Measurements from ENCODE around the gene PKM.

PKM gene

GRCh38 chr15:72207558-72208085, 23.4 kb downstream of the PKM start:
- TF ChIP-seq CTCF (conservative IDR thresholded peaks at IDR 0.05; ENCODE audit: low read depth, low read length), result no peak
- DNase-seq (ENCODE audit: low read depth), result no peak
- no peak overlapping the region for H3K4me3 ChIP-seq (ENCODE audit: low read depth, low read length)

GRCh38 chr15:72206677-72207000, 24.4 kb downstream of the PKM start:
- no peak for DNase-seq (ENCODE audit: low read depth)
- H3K4me3 ChIP-seq (ENCODE audit: low read depth, low read length), result no peak overlapping the region
- TF ChIP-seq CTCF (conservative IDR thresholded peaks at IDR 0.05; ENCODE audit: low read depth, low read length), result no peak

- DNase-seq (ENCODE audit: low read depth), result no peak
- H3K4me3 ChIP-seq (ENCODE audit: low read depth, low read length), result no peak overlapping the region
- no peak for TF ChIP-seq CTCF (conservative IDR thresholded peaks at IDR 0.05; ENCODE audit: low read depth, low read length)
Observed at GRCh38 chr15:72205896-72206676, 24.9 kb downstream of the PKM start.

- no peak overlapping the region for H3K4me3 ChIP-seq (ENCODE audit: low read depth, low read length)
- no peak for DNase-seq (ENCODE audit: low read depth)
- no peak for TF ChIP-seq CTCF (conservative IDR thresholded peaks at IDR 0.05; ENCODE audit: low read depth, low read length)
Observed at GRCh38 chr15:72205273-72205672, 25.7 kb downstream of the PKM start.

- no peak overlapping the region for H3K4me3 ChIP-seq (ENCODE audit: low read depth, low read length)
- TF ChIP-seq CTCF (conservative IDR thresholded peaks at IDR 0.05; ENCODE audit: low read depth, low read length), result no peak
- DNase-seq (ENCODE audit: low read depth), result peak; percentile 73
Observed at GRCh38 chr15:72203507-72203837, 27.5 kb downstream of the PKM start.

- no peak for TF ChIP-seq CTCF (conservative IDR thresholded peaks at IDR 0.05; ENCODE audit: low read depth, low read length)
- DNase-seq (ENCODE audit: low read depth), result no peak
- H3K4me3 ChIP-seq (ENCODE audit: low read depth, low read length), result no peak overlapping the region
Observed at GRCh38 chr15:72202801-72203506, 28.0 kb downstream of the PKM start.
